NOMO-1 (cell line): ENCODE results near the gene ENDOG.

ENCODE experiments used
- DNase-seq, 2 experiments: peaks; one replicate each; lab custom pipeline; 2025; ENCODE audit not compliant: unreplicated experiment in 2 of 2; lab: John Stamatoyannopoulos, UW

Gene ENDOG

DNA sequence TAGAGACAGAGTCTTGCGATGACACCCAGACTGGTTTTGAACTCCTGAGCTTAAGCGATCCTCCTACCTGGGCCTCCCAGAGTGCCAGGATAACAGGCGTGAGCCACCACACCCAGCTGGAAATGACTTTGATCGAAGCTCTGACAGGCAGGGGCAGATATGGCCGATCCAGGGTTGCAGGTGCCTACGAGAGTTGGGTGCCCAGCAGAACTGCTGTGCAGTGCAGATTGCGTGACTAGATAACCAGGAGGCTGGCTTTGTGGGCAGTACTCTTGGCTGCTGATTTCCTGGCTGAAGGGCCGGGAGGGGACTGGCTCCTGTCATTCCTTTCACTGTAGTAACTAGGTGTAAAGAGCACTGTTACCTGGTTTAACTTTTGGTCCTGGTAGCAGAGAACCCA is 19.4 kb upstream of the ENDOG start:
- DNase-seq: no peak

DNA sequence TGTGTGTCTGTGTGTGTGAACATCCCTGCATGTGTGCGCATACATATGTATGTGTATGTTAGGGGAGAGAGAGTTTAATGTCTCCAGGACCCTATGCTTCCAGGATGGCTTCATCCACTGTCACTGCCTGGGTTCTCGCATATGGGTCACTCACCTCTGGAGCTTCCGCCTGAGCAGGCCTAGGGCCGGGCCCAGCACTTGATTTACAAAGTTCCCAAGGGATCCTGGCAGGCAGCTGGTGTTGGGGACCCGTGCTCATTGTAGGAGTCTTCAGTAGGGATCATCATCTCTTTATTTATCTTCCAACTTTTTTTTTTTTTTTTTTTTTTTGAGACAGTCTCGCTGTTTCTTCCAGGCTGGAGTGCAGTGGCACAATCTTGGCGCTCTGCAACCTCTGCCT is 18.2 kb upstream of the ENDOG start:
- DNase-seq: no peak

DNA sequence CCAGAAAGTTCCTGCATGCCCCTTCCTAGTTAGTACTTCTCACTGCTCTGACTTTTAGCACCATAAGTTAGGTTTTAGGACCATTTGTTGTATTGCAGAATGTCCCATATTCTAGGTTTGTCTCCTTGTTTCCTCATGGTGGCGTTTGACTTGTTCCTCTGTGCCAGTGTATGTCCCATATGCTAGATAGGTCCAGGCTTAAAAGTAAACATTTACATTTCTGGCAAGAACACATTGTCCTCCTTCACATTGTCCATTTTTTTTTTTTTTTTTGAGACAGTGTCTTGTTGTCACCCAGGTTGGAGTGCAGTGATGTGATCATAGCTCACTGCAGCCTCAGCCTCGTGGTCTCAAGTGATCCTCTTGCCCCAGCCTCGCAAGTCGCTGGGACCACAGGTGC is 15.8 kb upstream of the ENDOG start:
- no peak for DNase-seq

DNA sequence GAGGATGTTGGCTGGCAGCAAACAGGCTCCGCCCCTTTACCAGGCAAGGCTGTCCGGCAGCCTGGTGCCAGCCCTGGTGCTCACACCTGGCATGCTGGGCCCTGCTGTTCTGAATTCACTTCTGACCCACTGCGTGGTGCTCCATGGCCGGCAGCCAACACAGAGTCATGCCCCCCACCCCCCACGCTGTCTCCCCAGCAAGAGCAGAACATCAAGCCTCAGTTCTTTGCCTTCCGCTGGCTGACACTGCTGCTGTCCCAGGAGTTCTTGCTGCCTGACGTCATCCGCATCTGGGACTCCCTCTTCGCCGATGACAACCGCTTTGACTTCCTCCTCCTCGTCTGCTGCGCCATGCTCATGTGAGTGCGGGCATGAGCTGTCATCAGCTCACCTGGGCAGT is 12.6 kb upstream of the ENDOG start:
- no peak for DNase-seq

DNA sequence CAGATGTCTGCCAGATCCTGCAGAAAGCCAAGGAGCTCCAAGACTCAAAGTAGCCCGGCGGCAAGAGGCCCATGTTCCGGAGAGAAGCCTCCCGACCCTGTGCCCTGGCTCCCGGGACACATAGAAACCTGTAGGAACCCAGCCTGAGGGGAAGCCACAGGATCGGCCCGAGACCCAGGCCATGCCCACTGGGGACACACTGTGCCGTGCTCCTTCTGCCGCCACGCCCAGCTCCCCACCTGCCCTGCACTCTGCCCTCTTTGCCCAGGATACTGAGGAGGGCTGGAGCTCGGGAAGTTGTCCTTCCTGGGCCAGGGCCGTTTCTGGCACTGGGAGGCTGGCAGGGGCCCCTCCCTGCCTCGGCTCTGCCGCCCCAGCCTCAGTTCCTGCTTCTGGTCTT is 10.5 kb upstream of the ENDOG start:
- DNase-seq: no peak

DNA sequence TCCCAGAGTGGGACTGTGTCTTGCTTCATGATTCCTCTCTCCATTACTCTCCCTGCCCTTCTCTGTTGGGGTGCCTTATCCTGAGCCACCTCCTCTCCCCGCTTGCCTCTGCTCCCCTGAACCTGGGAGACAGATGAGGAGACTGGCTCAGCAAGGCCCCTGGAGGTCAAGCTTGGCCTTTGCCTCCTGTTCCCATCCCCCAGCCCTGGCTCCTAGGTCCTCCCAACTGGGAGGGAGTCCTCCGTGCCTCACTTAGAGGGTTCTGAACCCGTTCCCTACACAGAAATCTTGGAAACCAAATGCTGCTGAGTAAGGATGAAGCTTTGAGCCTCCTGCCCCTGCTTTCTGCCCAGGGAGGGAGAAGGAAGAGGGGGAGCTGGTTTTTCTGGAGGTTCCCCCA is 9.8 kb upstream of the ENDOG start:
- DNase-seq: no peak

DNA sequence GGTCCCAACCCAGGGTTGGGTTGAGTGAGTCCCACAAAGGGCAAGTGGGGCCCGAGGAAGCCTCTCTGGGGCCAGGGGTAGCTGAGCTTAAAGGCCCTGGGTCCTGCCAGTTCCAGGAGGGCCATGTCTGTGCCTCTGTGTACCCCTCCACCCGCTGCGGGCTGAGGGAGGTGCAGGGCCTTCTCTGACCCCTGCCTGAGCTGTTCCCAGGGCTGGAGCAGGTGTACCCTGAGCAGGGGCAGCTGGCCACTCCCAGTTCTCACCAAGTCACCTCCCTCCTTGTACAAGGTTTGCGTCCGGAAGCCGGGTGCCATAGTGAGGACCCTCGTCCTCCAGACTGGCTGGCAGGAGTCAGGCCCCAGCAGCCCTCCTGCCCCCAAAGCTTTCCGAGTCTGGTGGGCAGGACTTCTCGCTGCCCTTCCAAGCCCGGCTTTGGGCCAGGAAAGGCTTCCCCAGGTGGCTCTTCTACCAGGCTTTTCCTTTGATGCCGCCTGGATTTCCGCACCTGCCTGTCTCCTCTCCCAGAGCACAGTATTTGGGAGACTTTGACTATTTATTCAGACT is 9.2 kb upstream of the ENDOG start:
- DNase-seq: no peak

DNA sequence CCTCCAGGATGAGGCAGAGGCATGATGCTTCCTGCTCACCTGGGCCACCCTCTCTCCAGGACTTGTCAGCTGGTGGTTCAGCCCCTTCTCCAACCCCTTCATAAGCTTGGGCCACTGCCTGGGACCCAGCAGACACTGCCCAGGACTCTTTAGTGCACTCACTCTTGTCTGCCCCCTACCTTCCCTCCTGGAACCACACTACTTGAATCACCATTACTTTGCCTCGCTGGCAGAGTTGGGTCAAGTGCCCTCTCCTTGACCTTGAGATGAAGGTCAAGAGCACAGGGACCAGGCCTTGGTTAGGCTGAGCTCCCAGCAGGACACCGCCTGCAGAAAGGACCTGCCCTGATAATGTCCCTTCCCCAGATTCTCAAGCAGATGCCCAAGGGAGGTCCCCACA is 8.5 kb upstream of the ENDOG start:
- no peak for DNase-seq

DNA sequence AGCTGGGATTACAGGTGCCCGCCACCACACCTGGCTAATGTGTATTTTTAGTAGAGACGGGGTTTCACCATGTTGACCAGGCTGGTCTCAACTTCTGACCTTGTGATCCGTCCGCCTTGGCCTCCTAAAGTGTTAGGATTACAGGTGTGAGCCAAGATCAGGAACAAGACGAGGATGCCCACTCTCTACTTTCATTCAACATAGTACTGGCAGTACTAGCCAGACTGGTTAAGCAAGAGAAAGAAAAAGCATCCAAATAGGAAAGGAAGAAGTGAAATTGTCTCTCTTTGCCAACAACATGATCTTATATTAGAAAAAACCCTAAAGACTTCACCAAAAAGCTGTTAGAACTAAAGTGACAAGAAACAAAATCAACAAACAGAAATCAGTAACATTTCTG is 7.4 kb upstream of the ENDOG start:
- DNase-seq: no peak

DNA sequence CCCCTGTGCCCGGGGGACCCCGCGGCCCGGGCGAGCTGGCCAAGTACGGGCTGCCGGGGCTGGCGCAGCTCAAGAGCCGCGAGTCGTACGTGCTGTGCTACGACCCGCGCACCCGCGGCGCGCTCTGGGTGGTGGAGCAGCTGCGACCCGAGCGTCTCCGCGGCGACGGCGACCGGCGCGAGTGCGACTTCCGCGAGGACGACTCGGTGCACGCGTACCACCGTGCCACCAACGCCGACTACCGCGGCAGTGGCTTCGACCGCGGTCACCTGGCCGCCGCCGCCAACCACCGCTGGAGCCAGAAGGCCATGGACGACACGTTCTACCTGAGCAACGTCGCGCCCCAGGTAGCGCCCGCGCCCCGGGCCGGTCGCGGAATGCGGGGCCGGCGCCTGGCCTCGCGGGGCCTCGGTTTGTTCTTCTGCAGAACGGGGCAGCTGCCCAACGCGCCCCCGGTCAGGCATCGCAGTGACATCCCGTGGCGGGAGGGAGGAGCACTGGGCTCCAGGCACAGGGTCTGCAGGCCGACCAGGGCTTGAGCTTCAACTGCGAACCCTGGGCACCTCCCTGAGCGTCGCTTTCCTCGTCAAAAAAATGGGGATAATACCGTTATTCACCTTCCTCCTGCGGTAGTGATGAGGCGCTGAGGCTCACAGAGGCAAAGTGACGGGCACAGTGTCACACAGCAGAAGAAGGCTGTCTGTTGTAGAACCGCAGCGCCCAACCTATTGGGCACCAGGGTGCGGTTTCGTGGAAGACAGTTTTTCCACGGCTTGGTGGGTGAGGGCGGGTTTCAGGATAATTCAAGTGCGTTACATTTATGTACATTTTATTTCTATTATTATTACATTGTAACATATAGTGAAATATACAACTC is 777 bp downstream of the ENDOG start:
- DNase-seq: no peak

DNA sequence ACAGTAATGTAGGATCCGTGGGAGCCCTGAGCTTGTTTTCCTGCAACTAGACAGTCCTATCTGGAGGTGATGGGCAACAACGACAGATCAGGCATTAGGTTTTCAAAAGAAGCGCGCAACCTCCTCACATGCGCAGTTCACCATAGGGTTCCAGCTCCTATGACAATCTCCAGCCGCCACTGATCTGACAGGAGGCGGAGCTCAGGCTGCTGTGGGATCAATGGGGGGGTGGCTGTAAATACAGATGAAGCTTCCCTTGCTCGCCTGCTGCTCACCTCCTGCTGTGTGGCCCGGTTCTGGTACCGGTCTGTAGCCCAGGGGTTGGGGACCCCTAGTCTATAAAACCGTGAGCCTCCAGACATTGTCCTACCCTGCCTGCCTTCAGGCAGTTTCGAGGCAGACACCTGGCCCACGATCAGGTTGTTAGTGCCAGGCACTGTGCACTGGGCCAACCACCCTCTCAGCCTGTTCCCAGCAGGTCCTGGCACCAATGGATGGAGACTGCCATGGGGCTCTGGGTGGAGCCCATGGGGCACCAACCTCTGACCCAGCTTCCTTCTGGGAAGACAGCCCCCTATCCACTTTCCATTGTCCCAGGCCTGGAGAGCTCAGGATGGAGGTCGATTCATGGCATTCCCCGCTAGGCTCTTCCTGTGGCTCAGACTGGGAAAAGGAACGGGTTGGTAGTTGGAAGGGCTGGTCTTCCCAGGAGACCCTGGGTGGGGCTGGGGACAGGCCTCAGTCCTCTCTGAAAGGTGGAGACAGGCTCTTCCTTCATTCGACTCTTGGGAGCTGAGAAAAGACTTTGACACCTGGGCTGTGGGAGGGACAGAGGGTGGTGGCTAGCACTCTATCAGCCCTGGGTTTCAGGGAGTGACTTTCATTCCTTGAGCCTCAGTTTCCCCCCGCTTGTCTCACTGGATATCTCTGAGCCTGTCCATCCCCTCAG is 1.7 kb downstream of the ENDOG start:
- no peak for DNase-seq

DNA sequence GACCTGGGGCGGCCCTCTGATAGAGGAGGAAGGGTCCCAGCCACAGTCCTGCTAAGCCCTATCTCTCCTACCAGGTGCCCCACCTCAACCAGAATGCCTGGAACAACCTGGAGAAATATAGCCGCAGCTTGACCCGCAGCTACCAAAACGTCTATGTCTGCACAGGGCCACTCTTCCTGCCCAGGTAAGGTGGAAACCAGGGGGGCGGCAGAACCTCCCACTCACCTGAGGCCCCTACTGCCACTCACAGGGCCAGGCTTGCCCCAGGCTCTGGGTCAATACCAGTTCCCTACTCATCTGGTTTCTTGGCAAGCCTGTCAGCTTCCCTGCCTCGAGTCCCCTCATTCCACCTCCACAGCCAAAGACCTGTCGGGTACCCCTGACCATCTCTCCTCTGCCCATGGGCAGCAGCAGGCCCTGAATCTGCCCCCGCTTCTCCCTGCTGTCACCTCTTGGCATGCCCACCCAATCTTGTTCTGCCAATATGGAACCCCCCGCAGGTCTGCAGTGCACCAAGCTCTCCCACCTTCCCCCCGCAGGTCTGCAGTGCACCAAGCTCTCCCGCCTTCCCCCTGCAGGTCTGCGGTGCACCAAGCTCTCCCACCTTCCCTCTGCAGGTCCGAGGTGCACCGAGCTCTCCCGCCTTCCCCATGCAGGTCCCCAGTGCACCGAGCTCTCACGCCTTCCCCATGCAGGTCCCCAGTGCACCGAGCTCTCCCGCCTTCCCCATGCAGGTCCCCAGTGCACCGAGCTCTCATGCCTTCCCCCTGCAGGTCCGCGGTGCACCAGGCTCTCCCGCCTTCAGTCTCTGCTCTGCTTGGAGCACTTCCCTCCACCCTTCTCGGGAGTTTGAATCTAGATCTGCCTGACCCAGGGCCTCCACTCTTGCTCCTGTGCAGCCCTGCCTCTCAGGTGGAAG is 2.6 kb downstream of the ENDOG start:
- DNase-seq: no peak

DNA sequence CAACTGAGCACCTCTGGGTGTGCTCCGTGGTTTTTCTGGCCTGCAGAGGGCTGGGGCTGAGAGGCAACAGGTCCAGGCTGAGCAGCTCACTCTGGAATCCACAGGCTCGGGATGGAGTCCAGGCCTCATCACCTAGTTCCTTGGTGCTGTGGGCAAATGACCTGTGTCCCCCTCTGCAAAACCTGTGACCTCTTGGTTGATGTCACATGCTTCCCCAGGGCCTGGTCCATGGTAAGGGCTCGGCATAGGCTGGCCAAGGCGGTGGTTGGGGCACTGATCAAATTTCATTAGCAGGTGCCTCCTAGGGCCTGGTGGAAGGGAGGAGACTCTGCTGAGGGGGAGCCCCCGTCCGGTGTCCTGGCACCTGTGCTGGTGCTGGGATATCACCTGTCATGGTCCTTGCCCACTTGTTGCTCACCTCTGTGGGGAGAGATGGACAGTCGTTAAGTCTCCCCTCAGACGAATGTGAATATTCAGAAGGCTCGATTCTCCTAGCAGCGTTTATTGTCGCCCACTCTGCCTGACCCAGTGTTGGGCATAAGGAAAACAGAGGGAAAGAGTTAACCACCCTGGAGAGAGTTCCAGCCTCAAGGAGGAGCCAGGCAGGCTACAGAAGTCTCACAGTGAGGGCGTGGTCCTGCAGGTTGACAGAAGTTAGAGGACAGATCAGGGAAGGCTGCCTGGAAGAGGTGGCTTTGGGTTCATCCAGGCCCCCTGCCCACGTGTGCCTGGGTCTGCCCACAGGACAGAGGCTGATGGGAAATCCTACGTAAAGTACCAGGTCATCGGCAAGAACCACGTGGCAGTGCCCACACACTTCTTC is 3.5 kb downstream of the ENDOG start:
- DNase-seq: no peak

DNA sequence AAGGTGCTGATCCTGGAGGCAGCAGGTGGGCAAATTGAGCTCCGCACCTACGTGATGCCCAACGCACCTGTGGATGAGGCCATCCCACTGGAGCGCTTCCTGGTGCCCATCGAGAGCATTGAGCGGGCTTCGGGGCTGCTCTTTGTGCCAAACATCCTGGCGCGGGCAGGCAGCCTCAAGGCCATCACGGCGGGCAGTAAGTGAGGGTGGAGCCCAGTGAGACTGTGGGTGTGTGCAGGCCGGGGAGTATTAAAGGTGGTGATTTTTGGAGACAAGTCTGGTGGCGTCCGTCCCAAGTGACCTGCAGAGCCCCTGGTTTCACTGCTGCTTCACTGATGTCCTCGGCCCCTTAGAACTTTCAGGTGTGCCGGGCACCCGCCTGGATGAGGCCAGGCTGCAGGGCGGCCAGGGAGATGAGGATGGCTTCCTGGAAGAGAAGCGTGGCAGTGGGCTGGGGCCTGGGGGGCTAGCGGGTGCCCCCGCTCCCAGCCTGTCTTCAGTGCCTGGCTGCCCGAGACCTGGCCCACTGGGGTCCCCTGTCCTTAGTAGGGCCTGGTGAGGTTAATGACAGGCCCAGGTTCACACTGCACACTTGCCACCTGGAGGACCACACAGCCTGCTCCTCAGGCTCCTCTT is 4.2 kb downstream of the ENDOG start:
- DNase-seq: no peak

DNA sequence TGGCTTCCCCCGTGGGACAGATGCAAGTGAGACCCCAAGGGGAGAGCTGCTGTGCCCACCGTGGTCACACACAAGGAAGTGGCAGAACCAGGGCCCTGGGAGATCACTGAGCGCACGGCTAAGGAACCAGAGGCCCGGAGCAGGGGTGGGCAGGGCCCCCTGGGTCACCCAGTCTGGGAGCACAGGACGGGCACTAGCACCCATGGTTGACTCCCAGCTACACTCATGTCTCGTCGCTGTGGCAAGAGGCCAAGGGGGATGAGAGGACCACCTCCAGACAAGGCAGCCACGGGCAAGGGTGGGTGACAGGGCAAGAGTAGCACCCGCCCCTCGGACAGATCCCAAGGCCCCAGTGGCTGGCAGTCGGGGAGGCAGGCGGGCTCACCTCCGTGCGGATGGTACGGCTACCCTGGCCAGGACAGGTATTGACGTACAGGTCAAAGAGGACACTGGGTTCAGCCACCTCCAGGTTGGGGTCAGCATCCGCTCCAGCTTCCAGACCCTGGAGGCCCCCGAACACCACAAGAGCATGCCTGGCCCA is 5.1 kb downstream of the ENDOG start:
- DNase-seq: no peak

DNA sequence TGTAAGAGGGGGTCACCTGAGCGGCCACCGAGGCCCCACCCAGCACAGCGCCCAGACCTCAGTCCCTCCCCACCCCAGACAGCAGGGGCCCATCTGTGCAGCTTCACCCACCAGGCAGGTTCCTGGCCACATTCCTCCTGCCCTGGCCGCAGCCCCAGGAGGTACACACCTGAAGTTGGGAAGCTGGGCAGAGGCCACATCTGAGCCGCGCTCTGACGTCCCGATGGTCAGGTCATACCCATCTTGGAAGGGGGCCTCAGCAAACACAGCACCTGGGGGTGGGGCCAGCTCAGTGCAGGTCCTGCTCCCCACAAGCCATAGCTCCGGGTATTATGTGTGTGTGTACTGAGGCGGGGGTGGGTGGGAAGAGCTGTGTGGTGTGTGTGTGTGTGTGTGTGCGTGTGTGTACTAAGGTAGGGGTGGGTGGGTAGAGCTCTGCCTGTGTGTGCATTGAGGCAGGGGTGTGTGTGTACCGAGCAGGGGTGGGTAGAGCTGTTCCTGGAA is 5.7 kb downstream of the ENDOG start:
- no peak for DNase-seq

DNA sequence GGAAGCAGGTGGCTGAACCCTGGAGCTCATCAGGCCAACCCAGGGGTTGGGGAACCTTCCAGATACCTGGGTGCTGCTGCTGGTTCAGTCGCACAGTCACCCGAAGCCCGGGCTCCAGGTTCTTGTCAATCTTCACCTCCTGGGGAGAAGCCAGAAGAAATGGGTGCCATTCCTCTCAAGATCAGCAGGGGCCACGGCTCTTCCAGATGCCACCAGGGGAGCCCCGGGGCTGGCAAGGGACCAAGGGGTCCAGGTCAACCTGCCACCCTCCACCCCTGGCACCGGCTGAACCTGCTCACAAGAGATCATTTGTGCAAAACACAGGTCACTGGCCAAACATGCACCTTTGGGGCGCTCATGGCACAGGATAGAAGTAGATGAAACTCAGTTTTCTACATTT is 6.6 kb downstream of the ENDOG start:
- DNase-seq: no peak

DNA sequence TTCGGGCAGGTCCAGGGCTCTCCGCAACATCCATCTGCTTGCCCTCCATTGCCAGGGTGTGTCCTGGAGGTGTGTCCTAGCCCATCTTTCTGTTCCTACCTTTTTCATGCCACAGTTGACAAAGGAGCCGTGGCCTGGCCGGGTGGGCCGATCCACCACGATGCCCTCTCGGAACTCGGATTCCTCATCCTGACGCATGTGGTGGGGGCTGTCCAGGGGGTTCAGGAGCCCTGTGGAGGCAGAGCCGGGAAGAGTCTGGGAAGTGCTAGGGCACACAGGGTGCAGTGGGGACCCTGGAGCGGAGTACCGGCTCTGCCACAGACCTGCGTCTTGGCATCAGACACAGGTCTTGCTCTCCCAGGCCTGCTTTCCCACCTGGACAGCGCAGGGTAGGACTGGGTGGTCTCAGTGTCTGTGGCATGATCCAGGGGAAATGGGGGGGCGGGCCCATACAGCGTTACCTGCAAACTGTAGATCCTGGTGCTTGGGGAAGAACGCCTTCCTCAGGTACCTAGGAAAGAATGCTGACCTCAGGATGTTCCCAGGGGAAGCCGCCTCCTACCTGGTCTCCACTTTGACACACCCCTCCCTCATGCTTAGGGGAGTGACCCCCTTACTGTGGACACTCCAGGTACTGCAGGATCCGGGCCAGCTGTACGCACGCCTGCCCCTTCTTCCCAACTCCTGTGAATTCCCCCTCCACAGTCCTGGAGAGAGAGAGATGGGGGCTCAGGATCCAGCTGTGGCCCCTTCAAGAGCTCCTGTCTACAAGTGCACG is 7.8 kb downstream of the ENDOG start:
- no peak for DNase-seq
